Large intestine (tissue), 3 donors: ENCODE data around the gene AGBL4. TPM values are rescaled to one million over a fixed set of nuclear protein-coding genes. Genes with fewer than 3 reads are reported as not detected.

Experiments used
- DNase-seq, 2 donors: peaks; one replicate each; pipeline versions ENCODE4 v3.0.0 to v3.0.0-alpha.2; 2013
- H3K27ac ChIP-seq: one replicate; pipeline ENCODE4 v1.5.1; 2013; ENCODE audit warnings: low read length
- H3K27me3 ChIP-seq: 2 replicates; pipeline ENCODE4 v1.6.1; 2013; ENCODE audit warnings: low read length; ENCODE audit not compliant: control insufficient read depth, insufficient read depth
- H3K36me3 ChIP-seq: 2 replicates; pipeline ENCODE4 v1.6.1; 2013; ENCODE audit warnings: low read length; ENCODE audit not compliant: control insufficient read depth, insufficient read depth
- H3K4me1 ChIP-seq: one replicate; pipeline ENCODE4 v1.6.1; 2013; ENCODE audit warnings: low read length; ENCODE audit not compliant: control insufficient read depth, insufficient read depth
- H3K4me3 ChIP-seq: one replicate; pipeline ENCODE4 v1.5.1; 2013; ENCODE audit warnings: low read length
- H3K9me3 ChIP-seq: one replicate; pipeline ENCODE4 v1.6.1; 2013; ENCODE audit warnings: mild to moderate bottlenecking, low read depth, low read length, moderate library complexity; ENCODE audit not compliant: control insufficient read depth
- WGBS: methylation state at CpG from one replicate; pipeline ENCODE4 v1.1.5; 2013; ENCODE audit warnings: low lambda C conversion rate; ENCODE audit not compliant: insufficient coverage; 5-methylcytosine and 5-hydroxymethylcytosine counted together
- polyA plus RNA-seq: library from polyadenylated mRNA; unstranded; fragments of 120-200 nt; gene quantifications from one replicate; pipeline ENCODE4 v1.2.1, GENCODE V29; 2013

The AGBL4 gene
- polyA plus RNA-seq, 1 donor: 0.28 TPM

- Histone ChIP-seq H3K4me1 (peaks cover 5% of the 10 kb centered on the region), H3K9me3 (no peaks in the 10 kb centered on the region), H3K4me3 (no peak overlapping the region), H3K27ac (no peak overlapping the region), H3K27me3 (no peaks in the 10 kb centered on the region), H3K36me3 (no peaks in the 10 kb centered on the region)
- DNase-seq: no peak
- whole genome bisulfite sequencing: no CpG with 5 or more reads among the region's 5 CpGs
These were observed 1428.1 kb downstream of the AGBL4 start for GRCh38 chr1:48595613-48596012.

GRCh38 chr1:48592330-48592729, 1431.4 kb downstream of the AGBL4 start:
- 75% methylated on average over 1 of the region's 1 CpG for WGBS
- Histone ChIP-seq H3K9me3 (no peaks in the 10 kb centered on the region), H3K27ac (no peak overlapping the region), H3K4me3 (no peak overlapping the region), H3K4me1 (no peaks in the 10 kb centered on the region), H3K27me3 (no peaks in the 10 kb centered on the region), H3K36me3 (no peaks in the 10 kb centered on the region)
- DNase-seq: no peak

GRCh38 chr1:48591181-48591580, 1432.6 kb downstream of the AGBL4 start:
- no peaks in the 10 kb centered on the region for H3K4me1 ChIP-seq
- H3K27me3 ChIP-seq: no peaks in the 10 kb centered on the region
- no peak for DNase-seq
- no peaks in the 10 kb centered on the region for H3K36me3 ChIP-seq
- H3K9me3 ChIP-seq: no peaks in the 10 kb centered on the region
- no CpG with 5 or more reads among the region's 4 CpGs for WGBS
- no peak overlapping the region for H3K27ac ChIP-seq
- no peak overlapping the region for H3K4me3 ChIP-seq

- H3K9me3 ChIP-seq: no peaks in the 10 kb centered on the region
- H3K4me3 ChIP-seq: no peak overlapping the region
- H3K27me3 ChIP-seq: no peaks in the 10 kb centered on the region
- H3K27ac ChIP-seq: no peak overlapping the region
- DNase-seq: no peak
- no peaks in the 10 kb centered on the region for H3K4me1 ChIP-seq
- H3K36me3 ChIP-seq: no peaks in the 10 kb centered on the region
These were observed 1435.7 kb downstream of the AGBL4 start for GRCh38 chr1:48588061-48588460.

GRCh38 chr1:48582408-48582807, 1441.3 kb downstream of the AGBL4 start:
- Histone ChIP-seq H3K9me3 (no peaks in the 10 kb centered on the region), H3K27me3 (no peaks in the 10 kb centered on the region), H3K27ac (no peak overlapping the region), H3K4me3 (no peak overlapping the region), H3K36me3 (no peaks in the 10 kb centered on the region), H3K4me1 (no peaks in the 10 kb centered on the region)
- no peak for DNase-seq
- 92% methylated on average over 2 of the region's 3 CpGs for WGBS

GRCh38 chr1:48581270-48581669, 1442.5 kb downstream of the AGBL4 start:
- Histone ChIP-seq H3K4me1 (no peaks in the 10 kb centered on the region), H3K27ac (no peak overlapping the region), H3K9me3 (no peaks in the 10 kb centered on the region), H3K36me3 (no peaks in the 10 kb centered on the region), H3K27me3 (no peaks in the 10 kb centered on the region), H3K4me3 (no peak overlapping the region)
- DNase-seq: no peak
- 40% methylated on average over 2 of the region's 2 CpGs for WGBS

- 80% methylated on average over 2 of the region's 2 CpGs for WGBS
- no peaks in the 10 kb centered on the region for H3K27me3 ChIP-seq
These were observed 1447.2 kb downstream of the AGBL4 start for GRCh38 chr1:48576565-48576964.

GRCh38 chr1:48572646-48573258, 1451.0 kb downstream of the AGBL4 start:
- Histone ChIP-seq H3K36me3 (no peaks in the 10 kb centered on the region), H3K9me3 (no peaks in the 10 kb centered on the region), H3K4me1 (no peaks in the 10 kb centered on the region), H3K4me3 (no peak overlapping the region), H3K27me3 (no peaks in the 10 kb centered on the region), H3K27ac (no peak overlapping the region)
- DNase-seq: peak; percentile 38 to 43
- WGBS: no CpG with 5 or more reads among the region's 7 CpGs

More at GRCh38 chr1:48576565-48576964, 1447.2 kb downstream of the AGBL4 start:
- no peaks in the 10 kb centered on the region for H3K36me3 ChIP-seq
- H3K4me1 ChIP-seq: no peaks in the 10 kb centered on the region
- no peak overlapping the region for H3K27ac ChIP-seq
- DNase-seq: no peak
- no peak overlapping the region for H3K4me3 ChIP-seq
- H3K9me3 ChIP-seq: no peaks in the 10 kb centered on the region

GRCh38 chr1:48572134-48572533, 1451.6 kb downstream of the AGBL4 start:
- no peak for DNase-seq
- no peak overlapping the region for H3K4me3 ChIP-seq
- no peaks in the 10 kb centered on the region for H3K4me1 ChIP-seq
- no peaks in the 10 kb centered on the region for H3K36me3 ChIP-seq
- WGBS: 59% methylated on average over 2 of the region's 4 CpGs
- no peaks in the 10 kb centered on the region for H3K9me3 ChIP-seq
- no peaks in the 10 kb centered on the region for H3K27me3 ChIP-seq
- H3K27ac ChIP-seq: no peak overlapping the region

GRCh38 chr1:48571303-48571987, 1452.3 kb downstream of the AGBL4 start:
- no CpG with 5 or more reads among the region's 3 CpGs for WGBS
- H3K36me3 ChIP-seq: no peaks in the 10 kb centered on the region
- no peak for DNase-seq
- H3K4me1 ChIP-seq: no peaks in the 10 kb centered on the region
- H3K9me3 ChIP-seq: no peaks in the 10 kb centered on the region
- no peak overlapping the region for H3K4me3 ChIP-seq
- H3K27ac ChIP-seq: no peak overlapping the region
- no peaks in the 10 kb centered on the region for H3K27me3 ChIP-seq

- Histone ChIP-seq H3K4me1 (no peaks in the 10 kb centered on the region), H3K27me3 (no peaks in the 10 kb centered on the region), H3K27ac (no peak overlapping the region), H3K36me3 (no peaks in the 10 kb centered on the region), H3K4me3 (no peak overlapping the region), H3K9me3 (no peaks in the 10 kb centered on the region)
- DNase-seq: no peak
- 80% methylated on average over 1 of the region's 7 CpGs for WGBS
These were observed 1453.2 kb downstream of the AGBL4 start for GRCh38 chr1:48570568-48570967.
